Breast epithelium (tissue), 3 donors: Measurements from ENCODE around the gene ALK.

ENCODE experiments used
- CTCF ChIP-seq, 3 donors: fragments of 450-650 bp; IDR thresholded peaks; one replicate each; pipeline ENCODE4 v1.5.1; 2016 to 2017; ENCODE audit warnings: antibody characterized with exemption in 3 of 3, mild to moderate bottlenecking in 3 of 3, moderate library complexity in 3 of 3
- POLR2A ChIP-seq: fragments of 450-650 bp; IDR thresholded peaks from one replicate; pipeline ENCODE4 v1.6.1; 2016; ENCODE audit warnings: antibody characterized with exemption, mild to moderate bottlenecking, moderate library complexity

GRCh38 chr2:29570539-29570938 is 350.8 kb downstream of the ALK start:
- no peak for TF ChIP-seq CTCF (IDR thresholded peaks at IDR 0.05)
- TF ChIP-seq POLR2A, result no peak
